Measurements from ENCODE around the gene KCTD13.
"Not testable (repeated sequence)": the region's sequence is repeated elsewhere in the genome, so short reads cannot be mapped to it uniquely, and the experiment has no call there.

Gene KCTD13

GRCh38 chr16:29871822-29872546, 54.0 kb downstream of the KCTD13 start:
- no peak overlapping the region for H3K27ac Mint-ChIP-seq
- no peak overlapping the region for H3K4me3 Mint-ChIP-seq
- peaks cover 32% of the 10 kb centered on the region for H3K27me3 Mint-ChIP-seq

GRCh38 chr16:29869067-29869466, 57.0 kb downstream of the KCTD13 start:
- H3K9me3 Mint-ChIP-seq; intact Hi-C loops (cut with micrococcal nuclease); H3K27me3 Mint-ChIP-seq; H3K4me3 Mint-ChIP-seq; H3K4me1 Mint-ChIP-seq (ENCODE audit: low read depth); H3K36me3 Mint-ChIP-seq (ENCODE audit: low read depth); H3K27ac Mint-ChIP-seq: not testable (repeated sequence)

More at GRCh38 chr16:29871822-29872546, 54.0 kb downstream of the KCTD13 start:
- H3K36me3 Mint-ChIP-seq (ENCODE audit: low read depth) = no peaks in the 10 kb centered on the region
- no peaks in the 10 kb centered on the region for H3K9me3 Mint-ChIP-seq
- intact Hi-C loops (cut with micrococcal nuclease) = no loop called here
- H3K4me1 Mint-ChIP-seq (ENCODE audit: low read depth) = peaks cover 10% of the 10 kb centered on the region

DNA sequence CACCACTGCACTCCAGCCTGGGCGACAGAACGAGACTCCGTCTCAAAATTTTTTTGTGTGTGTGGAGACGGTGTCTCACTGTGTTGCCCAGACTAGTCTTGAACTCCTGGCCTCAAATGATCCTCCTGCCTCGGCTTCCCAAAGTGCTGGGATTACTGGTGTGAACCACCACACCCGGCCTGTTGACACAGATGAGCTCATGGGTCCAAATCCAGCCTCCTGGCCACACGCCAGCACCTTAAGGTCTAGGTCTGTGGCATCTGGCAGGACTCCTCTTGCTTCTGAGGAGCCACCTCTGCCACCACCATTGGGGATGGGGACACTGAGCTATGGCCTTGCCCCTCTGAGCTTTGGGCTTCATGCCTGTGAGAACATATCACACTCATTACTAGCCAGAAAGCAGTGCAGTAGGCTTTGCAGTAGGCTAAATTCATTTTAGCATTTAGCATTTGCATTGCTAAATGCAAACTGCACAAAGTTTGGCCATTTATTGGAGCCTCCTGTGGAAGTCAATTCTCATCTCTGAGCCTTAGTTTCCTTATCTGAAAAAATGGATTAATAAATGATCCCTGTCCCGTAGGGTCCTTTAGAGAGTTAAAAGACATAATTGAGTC, 57.5 kb downstream of the KCTD13 start:
- no peaks in the 10 kb centered on the region for H3K36me3 Mint-ChIP-seq (ENCODE audit: low read depth)
- H3K27ac Mint-ChIP-seq = no peak overlapping the region
- H3K4me3 Mint-ChIP-seq = no peak overlapping the region
- intact Hi-C loops (cut with micrococcal nuclease) = no loop called here
- no peaks in the 10 kb centered on the region for H3K9me3 Mint-ChIP-seq
- H3K4me1 Mint-ChIP-seq (ENCODE audit: low read depth) = peaks cover 5% of the 10 kb centered on the region
- peaks cover 7% of the 10 kb centered on the region for H3K27me3 Mint-ChIP-seq

GRCh38 chr16:29864205-29864604, 61.8 kb downstream of the KCTD13 start:
- Mint-ChIP-seq H3K27ac (no peak overlapping the region), H3K27me3 (peaks cover 5% of the 10 kb centered on the region), H3K4me1 (ENCODE audit: low read depth) (peaks cover 29% of the 10 kb centered on the region), H3K9me3 (no peaks in the 10 kb centered on the region), H3K4me3 (no peak overlapping the region), H3K36me3 (ENCODE audit: low read depth) (peaks cover 31% of the 10 kb centered on the region)
- intact Hi-C loops (cut with micrococcal nuclease) = loop anchor here (5.0 kb wide), 1 partner anchor 42 kb away; the partner anchor contains the start of gene MVP

- intact Hi-C loops (cut with micrococcal nuclease) = loop anchor here (1.0 to 5.0 kb wide), 4 partner anchors 37 to 110 kb away; partner anchors contain the start of genes ASPHD1, MVP and TAOK2
- H3K27me3 Mint-ChIP-seq = peaks cover 5% of the 10 kb centered on the region
- peaks cover 29% of the 10 kb centered on the region for H3K4me1 Mint-ChIP-seq (ENCODE audit: low read depth)
- H3K9me3 Mint-ChIP-seq = no peaks in the 10 kb centered on the region
- H3K4me3 Mint-ChIP-seq = peak overlapping the region; percentile 96
- peak overlapping the region; percentile 98 for H3K27ac Mint-ChIP-seq
- peaks cover 37% of the 10 kb centered on the region for H3K36me3 Mint-ChIP-seq (ENCODE audit: low read depth)
Measured at GRCh38 chr16:29863669-29863984, 62.4 kb downstream of the KCTD13 start.

DNA sequence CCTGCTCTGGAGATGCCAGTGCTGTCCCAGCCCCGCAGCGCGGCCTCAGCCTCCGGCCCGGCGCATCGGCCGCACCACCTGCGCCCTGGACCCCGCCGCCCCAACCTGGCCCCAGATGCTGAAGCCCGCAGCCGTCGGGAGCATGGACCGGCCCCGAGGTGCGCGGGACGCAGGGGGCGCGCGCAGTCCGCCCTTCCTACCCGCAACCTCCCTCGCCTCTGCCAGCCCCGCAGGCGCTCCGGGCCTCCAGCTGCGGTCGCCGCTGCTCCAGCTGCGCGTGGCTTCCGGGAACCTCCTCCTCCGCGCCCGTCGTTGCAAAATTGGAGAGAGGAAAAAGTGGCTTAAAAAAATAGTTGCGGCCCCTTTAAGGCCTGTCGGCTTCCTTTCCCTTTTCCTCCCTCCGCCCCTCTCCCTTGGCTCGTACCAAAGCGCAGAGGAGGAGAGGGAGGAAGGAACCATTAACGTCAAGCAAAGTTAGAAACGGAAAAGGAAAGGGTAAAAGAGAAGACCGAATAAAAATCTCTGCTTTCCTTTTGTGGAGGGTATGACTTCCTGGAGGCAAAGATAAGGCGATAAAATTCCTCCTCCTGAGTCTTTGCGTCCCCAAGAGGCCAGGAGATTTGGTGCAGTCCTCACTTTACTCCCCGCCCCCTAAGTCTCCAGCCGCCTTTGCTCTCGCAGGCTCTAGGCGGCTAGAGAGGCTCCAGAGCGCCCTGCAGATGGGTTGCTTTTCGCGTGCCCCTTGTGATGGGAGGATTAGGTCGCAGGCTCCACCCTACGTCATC, 63.0 kb downstream of the KCTD13 start, which contains the start of gene CDIPT:
TSS of gene CDIPT (minus strand) at position 343 of the 785 bp plus-strand sequence. CDS start 369 bp downstream, outside the sequence.
- peak within 1 kb of the TSS; percentile 98 for H3K27ac Mint-ChIP-seq
- intact Hi-C loops (cut with micrococcal nuclease) = loop anchor here (1.0 to 5.0 kb wide), 4 partner anchors 38 to 110 kb away; partner anchors contain the start of genes ASPHD1, MVP and TAOK2
- peaks cover 29% of the 10 kb centered on the region for H3K4me1 Mint-ChIP-seq (ENCODE audit: low read depth)
- peak within 1 kb of the TSS; percentile 96 for H3K4me3 Mint-ChIP-seq
- no peaks in the 10 kb centered on the region for H3K9me3 Mint-ChIP-seq
- H3K36me3 Mint-ChIP-seq (ENCODE audit: low read depth) = peaks cover 43% of the 10 kb centered on the region
- H3K27me3 Mint-ChIP-seq = peaks cover 5% of the 10 kb centered on the region

GRCh38 chr16:29862383-29862883, 63.6 kb downstream of the KCTD13 start:
- no peaks in the 10 kb centered on the region for H3K9me3 Mint-ChIP-seq
- H3K27me3 Mint-ChIP-seq = peaks cover 2% of the 10 kb centered on the region
- peaks cover 29% of the 10 kb centered on the region for H3K4me1 Mint-ChIP-seq (ENCODE audit: low read depth)
- H3K36me3 Mint-ChIP-seq (ENCODE audit: low read depth) = peaks cover 49% of the 10 kb centered on the region
- intact Hi-C loops (cut with micrococcal nuclease) = loop anchor here (2.0 to 5.0 kb wide), 2 partner anchors 38 to 40 kb away; partner anchors contain the start of genes ASPHD1 and MVP
- peak overlapping the region; percentile 96 for H3K4me3 Mint-ChIP-seq
- H3K27ac Mint-ChIP-seq = peak overlapping the region; percentile 98

- no peak overlapping the region for H3K4me3 Mint-ChIP-seq
- H3K9me3 Mint-ChIP-seq = no peaks in the 10 kb centered on the region
- no peak overlapping the region for H3K27ac Mint-ChIP-seq
- intact Hi-C loops (cut with micrococcal nuclease) = loop anchor here (5.0 kb wide), 1 partner anchor 38 kb away; the partner anchor contains the start of gene MVP
- H3K36me3 Mint-ChIP-seq (ENCODE audit: low read depth) = peaks cover 49% of the 10 kb centered on the region
- H3K27me3 Mint-ChIP-seq = no peaks in the 10 kb centered on the region
- peaks cover 29% of the 10 kb centered on the region for H3K4me1 Mint-ChIP-seq (ENCODE audit: low read depth)
Measured at GRCh38 chr16:29860218-29860617, 65.8 kb downstream of the KCTD13 start.

DNA sequence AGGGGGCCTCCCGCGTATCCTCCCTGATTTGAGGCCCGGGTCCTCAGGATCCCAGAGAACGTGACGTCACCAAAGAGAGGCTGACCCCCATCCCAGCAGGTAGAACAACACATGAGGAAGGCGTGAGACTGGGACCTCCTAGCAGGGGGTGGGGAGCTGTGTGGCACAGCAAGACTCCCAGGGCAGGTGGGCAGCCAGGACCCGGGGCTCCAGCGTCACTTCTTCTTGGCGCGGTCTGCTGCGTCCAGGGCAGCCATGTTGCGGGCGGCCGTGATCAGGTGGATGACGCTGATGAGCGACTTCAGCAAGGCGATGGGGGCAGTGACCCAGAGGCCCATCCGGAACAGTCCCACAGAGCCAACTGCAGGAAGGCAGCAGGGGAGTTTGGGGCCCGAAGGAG, 67.1 kb downstream of the KCTD13 start:
- Mint-ChIP-seq H3K4me3 (no peak overlapping the region), H3K27ac (no peak overlapping the region), H3K27me3 (no peaks in the 10 kb centered on the region), H3K4me1 (ENCODE audit: low read depth) (peaks cover 29% of the 10 kb centered on the region), H3K36me3 (ENCODE audit: low read depth) (peaks cover 49% of the 10 kb centered on the region), H3K9me3 (no peaks in the 10 kb centered on the region)
- intact Hi-C loops (cut with micrococcal nuclease) = no loop called here

DNA sequence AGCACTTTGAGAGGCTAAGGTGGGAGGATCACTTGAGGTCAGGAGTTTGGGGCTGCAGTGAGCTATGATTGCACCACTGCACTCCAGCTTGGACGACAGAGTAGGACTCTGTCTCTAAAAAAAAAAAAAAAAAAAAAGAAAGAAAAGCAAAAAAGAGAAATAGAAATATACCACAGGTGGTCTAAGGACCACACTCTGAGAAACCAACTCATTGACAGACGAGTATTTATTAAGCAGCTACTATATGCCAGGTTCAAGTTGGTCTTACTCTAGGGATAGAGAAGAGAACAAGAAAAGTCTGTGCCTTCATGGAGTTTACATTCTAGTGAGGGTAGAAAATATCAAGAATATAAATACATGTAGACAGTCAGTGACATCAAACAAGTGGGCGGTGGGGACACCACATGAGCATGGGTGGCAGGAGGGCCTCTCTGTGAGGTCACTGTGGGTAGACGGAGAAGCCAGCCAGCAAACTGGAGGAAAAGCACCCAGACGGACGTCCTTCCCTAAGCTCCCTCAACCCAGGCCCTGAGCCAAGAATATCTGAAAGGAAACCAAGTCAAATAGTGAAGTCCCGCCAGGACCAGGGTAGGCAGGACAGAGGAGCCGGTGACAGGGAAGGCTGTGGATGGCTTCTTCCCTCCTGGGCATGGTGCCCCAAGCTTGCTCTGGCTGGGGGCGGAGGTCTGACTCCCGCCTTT, 67.7 kb downstream of the KCTD13 start:
- intact Hi-C loops (cut with micrococcal nuclease) = no loop called here
- peaks cover 22% of the 10 kb centered on the region for H3K4me1 Mint-ChIP-seq (ENCODE audit: low read depth)
- no peak overlapping the region for H3K27ac Mint-ChIP-seq
- H3K9me3 Mint-ChIP-seq = no peaks in the 10 kb centered on the region
- H3K27me3 Mint-ChIP-seq = no peaks in the 10 kb centered on the region
- no peak overlapping the region for H3K4me3 Mint-ChIP-seq
- peaks cover 49% of the 10 kb centered on the region for H3K36me3 Mint-ChIP-seq (ENCODE audit: low read depth)

DNA sequence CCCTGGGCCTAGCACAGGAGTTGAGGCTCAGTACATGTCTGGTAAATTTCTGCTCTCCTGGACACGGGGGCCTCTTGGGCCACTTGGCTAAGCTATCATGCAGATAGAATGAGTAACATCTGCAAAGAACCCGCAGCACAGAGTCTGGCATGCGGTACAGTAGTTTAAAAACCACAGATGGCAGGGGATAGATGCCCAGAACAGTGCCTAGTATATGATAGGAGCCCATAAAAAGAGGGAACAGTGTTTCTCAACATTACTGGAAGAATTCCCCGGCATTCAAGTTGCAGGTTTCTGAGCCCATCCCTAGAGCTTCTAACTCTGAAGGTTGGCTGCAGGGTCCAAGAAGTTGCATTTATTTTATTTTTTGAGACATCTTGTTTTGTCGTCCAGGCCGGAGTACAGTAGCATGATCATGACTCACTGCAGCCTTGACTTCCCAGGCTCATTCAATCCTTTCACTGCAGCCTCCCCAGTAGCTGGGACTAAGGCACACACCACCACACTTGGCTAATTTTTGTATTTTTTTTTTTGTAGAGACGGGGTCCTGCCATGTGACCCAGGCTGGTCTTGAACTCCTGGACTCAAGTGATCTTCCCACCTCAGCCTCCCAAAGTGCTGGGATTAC, 68.8 kb downstream of the KCTD13 start:
- Mint-ChIP-seq H3K9me3 (no peaks in the 10 kb centered on the region), H3K27me3 (no peaks in the 10 kb centered on the region), H3K27ac (no peak overlapping the region)

More for the DNA sequence above, 68.8 kb downstream of the KCTD13 start:
- no peak overlapping the region for H3K4me3 Mint-ChIP-seq
- intact Hi-C loops (cut with micrococcal nuclease) = no loop called here
- peaks cover 16% of the 10 kb centered on the region for H3K4me1 Mint-ChIP-seq (ENCODE audit: low read depth)
- peaks cover 43% of the 10 kb centered on the region for H3K36me3 Mint-ChIP-seq (ENCODE audit: low read depth)
